HG02938 (cell line): Measurements from ENCODE around the gene HADHB.

Experiments used
- ATAC-seq: cut with Tn5 transposase; IDR thresholded peaks from one replicate; pipeline ENCODE4 v1.9.1; 2021; ENCODE audit warnings: mild to moderate bottlenecking, moderate library complexity; ENCODE audit not compliant: unreplicated experiment

The HADHB gene

DNA sequence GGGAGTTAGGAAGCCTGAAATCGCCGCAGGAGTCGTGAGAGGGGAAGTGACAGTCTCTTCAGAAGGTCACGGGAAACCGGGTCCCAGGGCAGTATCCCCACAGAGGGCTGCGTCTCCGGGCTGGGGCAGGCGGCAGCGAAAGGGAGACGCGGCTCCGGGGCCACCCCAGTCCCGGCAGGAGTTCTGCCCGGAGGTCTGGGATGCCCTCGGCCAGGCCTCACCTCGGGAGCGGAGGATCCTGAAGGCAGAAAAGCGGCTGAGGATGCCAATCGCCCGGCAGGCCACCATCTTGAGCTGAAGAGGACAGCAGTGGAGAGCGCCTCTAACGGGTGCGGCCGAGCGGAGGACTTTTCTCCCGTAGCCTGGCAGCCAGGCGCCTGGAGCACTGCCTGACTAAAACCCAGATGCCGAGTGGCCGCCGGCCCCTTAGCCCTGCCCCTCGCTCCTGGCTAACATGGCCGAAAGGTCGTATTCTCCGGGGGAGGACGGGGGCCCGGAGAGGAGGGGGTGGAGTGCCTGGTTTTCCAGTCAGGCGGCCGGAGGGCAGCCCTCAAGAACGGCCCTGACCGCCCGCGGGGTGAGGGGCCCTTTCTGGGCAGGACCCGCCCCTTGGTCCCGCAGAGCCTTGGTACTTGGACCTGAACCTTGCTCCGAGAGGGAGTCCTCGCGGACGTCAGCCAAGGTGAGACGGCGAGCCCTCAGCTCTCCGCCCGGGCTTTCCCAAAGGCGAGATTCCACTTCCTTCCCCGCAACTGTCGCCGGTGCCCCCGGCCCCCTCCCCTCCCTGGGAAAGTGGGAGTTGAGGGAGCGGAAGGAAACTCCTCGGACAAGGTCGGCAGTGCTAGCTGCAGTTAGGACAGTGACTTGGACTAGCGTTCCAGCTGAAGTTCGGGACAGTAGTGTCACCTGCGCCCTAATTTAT lies at the start of gene HADHB, which contains the start of gene HADHA:
HADHB (plus strand) TSS at position 631 of the 922 bp plus-strand sequence. CDS start 9,316 bp downstream, outside the sequence.
HADHA (minus strand) TSS at position 324 of the 922 bp plus-strand sequence; CDS start at position 288, 36 bp downstream.
- peak; percentile 59 for ATAC-seq

DNA sequence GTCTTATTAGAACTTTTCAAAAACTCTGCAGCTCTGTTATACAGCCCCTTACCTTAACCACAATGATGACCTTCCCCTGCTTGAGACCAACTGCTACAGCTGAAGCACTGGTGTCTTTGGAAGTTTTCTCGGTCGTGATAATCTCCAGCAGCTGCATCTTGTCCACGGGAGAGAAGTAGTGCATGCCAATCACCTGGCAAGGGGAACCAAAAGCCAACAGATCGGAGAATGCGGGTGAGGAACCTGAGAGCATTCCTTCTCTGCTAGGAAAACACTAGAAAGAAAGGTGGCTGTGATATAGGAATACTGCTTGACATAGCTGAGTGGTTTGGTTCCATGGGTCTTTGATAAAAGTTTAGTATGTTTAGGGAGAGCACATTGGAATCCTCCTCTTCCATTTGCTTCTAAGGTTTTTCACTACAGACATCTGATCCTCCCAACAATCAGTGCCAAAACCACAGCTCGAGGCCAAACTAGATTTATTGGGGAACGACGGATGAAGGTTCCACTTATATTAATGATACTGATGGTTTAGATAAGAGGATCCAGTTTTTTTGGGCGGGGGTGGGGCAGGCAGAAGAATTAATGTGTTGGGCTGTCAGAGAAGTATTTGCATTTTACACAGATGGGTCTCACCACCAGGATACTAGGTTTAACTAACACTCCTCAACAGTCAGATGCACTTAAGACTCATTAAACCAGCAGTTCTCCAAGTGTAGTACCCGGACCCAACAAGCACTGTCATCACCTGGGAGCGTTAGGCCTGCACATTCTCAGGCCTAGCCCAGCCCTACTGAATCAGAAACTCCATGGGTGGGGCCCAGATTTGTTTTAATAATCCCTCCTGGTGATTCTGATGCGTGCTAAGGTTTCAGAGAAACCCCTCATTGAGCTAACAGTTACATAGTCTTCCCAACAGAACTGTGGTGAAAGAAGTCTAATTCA lies 49.4 kb upstream of the HADHB start:
- no peak for ATAC-seq

- no peak for ATAC-seq
Measured at GRCh38 chr2:26196683-26197418, 47.9 kb upstream of the HADHB start.

- ATAC-seq: no peak
Measured at GRCh38 chr2:26197516-26197915, 47.2 kb upstream of the HADHB start.

- ATAC-seq: no peak
Measured at GRCh38 chr2:26202981-26203490, 41.7 kb upstream of the HADHB start.

GRCh38 chr2:26203906-26204305 lies 40.8 kb upstream of the HADHB start:
- ATAC-seq: no peak

DNA sequence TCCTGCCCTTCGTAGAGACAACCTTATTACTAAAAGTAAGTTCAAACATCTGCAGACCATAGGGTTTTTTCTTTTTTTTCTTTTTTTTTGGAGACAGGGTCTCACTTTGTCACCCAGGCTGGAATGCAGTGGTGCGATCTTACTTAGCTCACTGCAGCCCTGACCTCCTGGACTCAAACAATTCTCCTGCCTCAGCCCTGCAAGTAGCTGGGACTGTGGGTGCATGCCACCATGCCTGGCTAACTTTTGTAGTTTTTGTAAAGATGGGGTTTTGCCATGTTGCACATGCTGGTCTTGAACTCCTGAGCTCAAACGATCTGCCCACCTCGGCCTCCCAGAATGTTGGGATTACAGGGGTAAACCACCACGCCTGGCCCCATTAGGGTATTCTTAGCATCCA lies 32.7 kb upstream of the HADHB start:
- no peak for ATAC-seq

- ATAC-seq: no peak
Measured at GRCh38 chr2:26214759-26215158, 30.0 kb upstream of the HADHB start.

GRCh38 chr2:26215833-26216232 lies 28.9 kb upstream of the HADHB start:
- no peak for ATAC-seq

DNA sequence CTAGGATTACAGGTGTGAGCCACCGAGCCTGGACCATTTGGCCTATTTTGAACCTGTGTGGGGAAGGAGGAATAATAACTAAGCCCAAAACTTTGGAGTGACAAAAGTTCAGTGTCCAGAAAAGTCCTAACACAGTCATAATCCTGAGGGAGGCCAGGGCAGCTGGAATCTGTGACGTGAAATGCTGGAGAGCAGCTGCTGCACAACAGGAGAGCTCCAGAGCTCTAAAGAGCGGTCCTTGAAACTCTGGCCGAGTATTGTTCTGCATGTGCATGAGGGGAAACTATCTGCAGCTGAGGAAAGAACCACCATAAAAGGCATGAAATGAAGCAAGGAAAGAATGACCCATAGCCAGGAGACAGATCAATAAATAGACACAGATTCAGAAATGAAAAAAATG lies 28.2 kb upstream of the HADHB start:
- ATAC-seq: no peak

GRCh38 chr2:26217720-26218119 lies 27.0 kb upstream of the HADHB start:
- no peak for ATAC-seq

GRCh38 chr2:26223018-26223417 lies 21.7 kb upstream of the HADHB start:
- ATAC-seq: no peak

- ATAC-seq: no peak
Measured at GRCh38 chr2:26224095-26224494, 20.6 kb upstream of the HADHB start.

- no peak for ATAC-seq
Measured at GRCh38 chr2:26229595-26229994, 15.1 kb upstream of the HADHB start.

DNA sequence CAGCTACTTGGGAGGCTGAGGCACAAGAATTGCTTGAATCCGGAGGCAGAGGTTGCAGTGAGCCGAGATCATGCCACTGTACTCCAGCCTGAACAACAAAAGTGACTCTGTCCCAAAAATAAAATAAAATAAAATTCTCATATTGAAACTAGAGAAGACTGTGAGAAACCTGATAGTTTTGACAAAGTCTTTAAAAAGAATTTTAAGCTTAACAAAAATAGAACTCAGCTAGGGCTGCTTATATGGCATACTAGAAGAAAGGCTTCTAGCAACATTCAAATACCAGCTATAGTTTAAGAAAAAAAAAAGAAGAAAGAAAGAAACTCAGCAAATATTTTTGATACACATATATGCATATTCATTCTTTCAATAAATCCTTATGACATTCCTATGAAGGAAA lies 13.9 kb upstream of the HADHB start:
- ATAC-seq: no peak

- no peak for ATAC-seq
Measured at GRCh38 chr2:26235089-26235488, 9.7 kb upstream of the HADHB start.

GRCh38 chr2:26237868-26238267 lies 6.9 kb upstream of the HADHB start:
- no peak for ATAC-seq

DNA sequence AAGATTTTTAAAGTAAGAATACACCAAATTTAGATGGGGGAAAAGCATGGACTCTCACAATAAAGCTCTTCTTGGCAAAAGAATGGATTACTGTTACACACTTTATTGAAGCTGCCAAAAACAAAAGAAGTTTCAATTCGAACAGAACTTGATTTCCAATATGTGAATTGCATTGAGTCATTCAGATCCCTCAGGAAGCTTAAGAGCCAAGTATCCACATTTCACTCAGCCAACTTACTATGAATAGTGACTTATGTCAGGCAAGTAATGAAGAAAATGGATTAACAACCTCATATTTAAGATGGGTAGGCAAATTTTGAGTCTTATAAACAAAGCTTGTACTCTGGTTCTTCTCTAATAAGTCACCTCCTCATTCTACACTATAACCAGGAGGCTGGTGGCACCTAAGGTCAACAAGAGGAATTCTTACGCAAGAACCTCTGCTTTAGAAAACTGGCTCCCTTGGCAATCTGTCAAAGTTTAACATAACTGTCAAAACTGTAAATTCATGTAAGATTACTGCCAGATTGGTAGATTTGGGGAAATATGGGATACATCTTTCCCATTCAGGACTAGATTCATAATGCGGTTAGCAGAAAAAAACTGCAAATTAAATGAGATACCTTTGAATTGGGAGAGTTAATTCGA lies 6.3 kb upstream of the HADHB start:
- no peak for ATAC-seq

DNA sequence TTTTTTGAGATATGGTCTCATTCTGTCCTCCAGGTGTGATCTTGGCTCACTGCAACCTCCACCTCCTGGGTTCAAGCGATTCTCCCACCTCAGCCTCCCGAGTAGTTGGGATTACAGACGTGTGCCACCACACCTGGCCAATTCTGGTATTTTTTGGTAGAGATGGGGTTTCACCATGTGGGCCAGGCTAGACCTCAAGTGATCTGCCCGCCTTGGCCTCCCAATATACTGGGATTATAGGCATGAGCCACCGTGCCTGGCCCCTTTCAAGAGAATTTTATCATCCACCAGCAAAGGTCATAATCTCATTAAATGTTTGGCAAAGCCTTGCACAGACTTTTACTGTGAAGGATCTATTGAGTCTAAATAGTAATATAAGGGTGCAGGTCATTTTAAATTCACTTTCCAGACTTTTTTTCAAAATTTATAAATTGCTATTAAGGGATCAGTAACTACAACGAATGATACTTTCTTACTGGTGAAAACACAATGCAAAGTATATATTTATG lies 2.8 kb upstream of the HADHB start:
- ATAC-seq: no peak
